Measurements from ENCODE around the gene ALDH9A1. TPM values are rescaled to one million over a fixed set of nuclear protein-coding genes. Genes with fewer than 3 reads are reported as not detected.

The ALDH9A1 gene
- total and polyA plus RNA-seq, 2 of the 8 experiments (the other 6 are each of a cell fraction or from before 2014, with no cell fraction given): 57.6 to 63.8 TPM

DNA sequence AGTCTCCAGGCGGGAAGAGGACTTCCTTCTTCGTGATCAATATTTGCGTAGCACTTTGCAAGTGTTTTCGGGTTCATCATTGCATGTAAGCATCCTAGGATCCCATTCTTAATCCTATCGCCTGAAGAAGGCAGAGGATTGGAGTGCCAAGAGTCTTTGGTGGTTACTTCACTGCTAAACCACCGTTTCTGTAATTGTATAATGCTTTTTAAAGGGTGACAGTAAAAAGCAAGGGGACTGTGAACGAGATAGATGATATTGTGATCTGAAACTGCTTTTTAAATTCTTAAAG lies 345 bp upstream of the ALDH9A1 start (continued):
- TF ChIP-seq, protein P1, sequence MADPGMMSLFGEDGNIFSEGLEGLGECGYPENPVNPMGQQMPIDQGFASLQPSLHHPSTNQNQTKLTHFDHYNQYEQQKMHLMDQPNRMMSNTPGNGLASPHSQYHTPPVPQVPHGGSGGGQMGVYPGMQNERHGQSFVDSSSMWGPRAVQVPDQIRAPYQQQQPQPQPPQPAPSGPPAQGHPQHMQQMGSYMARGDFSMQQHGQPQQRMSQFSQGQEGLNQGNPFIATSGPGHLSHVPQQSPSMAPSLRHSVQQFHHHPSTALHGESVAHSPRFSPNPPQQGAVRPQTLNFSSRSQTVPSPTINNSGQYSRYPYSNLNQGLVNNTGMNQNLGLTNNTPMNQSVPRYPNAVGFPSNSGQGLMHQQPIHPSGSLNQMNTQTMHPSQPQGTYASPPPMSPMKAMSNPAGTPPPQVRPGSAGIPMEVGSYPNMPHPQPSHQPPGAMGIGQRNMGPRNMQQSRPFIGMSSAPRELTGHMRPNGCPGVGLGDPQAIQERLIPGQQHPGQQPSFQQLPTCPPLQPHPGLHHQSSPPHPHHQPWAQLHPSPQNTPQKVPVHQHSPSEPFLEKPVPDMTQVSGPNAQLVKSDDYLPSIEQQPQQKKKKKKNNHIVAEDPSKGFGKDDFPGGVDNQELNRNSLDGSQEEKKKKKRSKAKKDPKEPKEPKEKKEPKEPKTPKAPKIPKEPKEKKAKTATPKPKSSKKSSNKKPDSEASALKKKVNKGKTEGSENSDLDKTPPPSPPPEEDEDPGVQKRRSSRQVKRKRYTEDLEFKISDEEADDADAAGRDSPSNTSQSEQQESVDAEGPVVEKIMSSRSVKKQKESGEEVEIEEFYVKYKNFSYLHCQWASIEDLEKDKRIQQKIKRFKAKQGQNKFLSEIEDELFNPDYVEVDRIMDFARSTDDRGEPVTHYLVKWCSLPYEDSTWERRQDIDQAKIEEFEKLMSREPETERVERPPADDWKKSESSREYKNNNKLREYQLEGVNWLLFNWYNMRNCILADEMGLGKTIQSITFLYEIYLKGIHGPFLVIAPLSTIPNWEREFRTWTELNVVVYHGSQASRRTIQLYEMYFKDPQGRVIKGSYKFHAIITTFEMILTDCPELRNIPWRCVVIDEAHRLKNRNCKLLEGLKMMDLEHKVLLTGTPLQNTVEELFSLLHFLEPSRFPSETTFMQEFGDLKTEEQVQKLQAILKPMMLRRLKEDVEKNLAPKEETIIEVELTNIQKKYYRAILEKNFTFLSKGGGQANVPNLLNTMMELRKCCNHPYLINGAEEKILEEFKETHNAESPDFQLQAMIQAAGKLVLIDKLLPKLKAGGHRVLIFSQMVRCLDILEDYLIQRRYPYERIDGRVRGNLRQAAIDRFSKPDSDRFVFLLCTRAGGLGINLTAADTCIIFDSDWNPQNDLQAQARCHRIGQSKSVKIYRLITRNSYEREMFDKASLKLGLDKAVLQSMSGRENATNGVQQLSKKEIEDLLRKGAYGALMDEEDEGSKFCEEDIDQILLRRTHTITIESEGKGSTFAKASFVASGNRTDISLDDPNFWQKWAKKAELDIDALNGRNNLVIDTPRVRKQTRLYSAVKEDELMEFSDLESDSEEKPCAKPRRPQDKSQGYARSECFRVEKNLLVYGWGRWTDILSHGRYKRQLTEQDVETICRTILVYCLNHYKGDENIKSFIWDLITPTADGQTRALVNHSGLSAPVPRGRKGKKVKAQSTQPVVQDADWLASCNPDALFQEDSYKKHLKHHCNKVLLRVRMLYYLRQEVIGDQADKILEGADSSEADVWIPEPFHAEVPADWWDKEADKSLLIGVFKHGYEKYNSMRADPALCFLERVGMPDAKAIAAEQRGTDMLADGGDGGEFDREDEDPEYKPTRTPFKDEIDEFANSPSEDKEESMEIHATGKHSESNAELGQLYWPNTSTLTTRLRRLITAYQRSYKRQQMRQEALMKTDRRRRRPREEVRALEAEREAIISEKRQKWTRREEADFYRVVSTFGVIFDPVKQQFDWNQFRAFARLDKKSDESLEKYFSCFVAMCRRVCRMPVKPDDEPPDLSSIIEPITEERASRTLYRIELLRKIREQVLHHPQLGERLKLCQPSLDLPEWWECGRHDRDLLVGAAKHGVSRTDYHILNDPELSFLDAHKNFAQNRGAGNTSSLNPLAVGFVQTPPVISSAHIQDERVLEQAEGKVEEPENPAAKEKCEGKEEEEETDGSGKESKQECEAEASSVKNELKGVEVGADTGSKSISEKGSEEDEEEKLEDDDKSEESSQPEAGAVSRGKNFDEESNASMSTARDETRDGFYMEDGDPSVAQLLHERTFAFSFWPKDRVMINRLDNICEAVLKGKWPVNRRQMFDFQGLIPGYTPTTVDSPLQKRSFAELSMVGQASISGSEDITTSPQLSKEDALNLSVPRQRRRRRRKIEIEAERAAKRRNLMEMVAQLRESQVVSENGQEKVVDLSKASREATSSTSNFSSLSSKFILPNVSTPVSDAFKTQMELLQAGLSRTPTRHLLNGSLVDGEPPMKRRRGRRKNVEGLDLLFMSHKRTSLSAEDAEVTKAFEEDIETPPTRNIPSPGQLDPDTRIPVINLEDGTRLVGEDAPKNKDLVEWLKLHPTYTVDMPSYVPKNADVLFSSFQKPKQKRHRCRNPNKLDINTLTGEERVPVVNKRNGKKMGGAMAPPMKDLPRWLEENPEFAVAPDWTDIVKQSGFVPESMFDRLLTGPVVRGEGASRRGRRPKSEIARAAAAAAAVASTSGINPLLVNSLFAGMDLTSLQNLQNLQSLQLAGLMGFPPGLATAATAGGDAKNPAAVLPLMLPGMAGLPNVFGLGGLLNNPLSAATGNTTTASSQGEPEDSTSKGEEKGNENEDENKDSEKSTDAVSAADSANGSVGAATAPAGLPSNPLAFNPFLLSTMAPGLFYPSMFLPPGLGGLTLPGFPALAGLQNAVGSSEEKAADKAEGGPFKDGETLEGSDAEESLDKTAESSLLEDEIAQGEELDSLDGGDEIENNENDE (IDR thresholded peaks at IDR 0.05; ENCODE audit: insufficient replicate concordance, low read length): no peak
- TF ChIP-seq POLR2AphosphoS5 (IDR thresholded peaks at IDR 0.05; ENCODE audit: low read depth, low read length): 0 out of 2 replicates have a peak, but pooled peaks have one; percentile 25
- TF ChIP-seq, protein P2, sequence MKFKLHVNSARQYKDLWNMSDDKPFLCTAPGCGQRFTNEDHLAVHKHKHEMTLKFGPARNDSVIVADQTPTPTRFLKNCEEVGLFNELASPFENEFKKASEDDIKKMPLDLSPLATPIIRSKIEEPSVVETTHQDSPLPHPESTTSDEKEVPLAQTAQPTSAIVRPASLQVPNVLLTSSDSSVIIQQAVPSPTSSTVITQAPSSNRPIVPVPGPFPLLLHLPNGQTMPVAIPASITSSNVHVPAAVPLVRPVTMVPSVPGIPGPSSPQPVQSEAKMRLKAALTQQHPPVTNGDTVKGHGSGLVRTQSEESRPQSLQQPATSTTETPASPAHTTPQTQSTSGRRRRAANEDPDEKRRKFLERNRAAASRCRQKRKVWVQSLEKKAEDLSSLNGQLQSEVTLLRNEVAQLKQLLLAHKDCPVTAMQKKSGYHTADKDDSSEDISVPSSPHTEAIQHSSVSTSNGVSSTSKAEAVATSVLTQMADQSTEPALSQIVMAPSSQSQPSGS (IDR thresholded peaks at IDR 0.05; ENCODE audit: low read length): no peak
- TF ChIP-seq, protein P3, sequence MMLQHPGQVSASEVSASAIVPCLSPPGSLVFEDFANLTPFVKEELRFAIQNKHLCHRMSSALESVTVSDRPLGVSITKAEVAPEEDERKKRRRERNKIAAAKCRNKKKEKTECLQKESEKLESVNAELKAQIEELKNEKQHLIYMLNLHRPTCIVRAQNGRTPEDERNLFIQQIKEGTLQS (IDR thresholded peaks at IDR 0.05; ENCODE audit: insufficient read depth, low read depth, low read length): no peak
- TF ChIP-seq POLR2A (IDR thresholded peaks at IDR 0.05; ENCODE audit: control extremely low read depth in 1 of 2, low read depth in 2 of 2, low read length in 2 of 2): peak in 1 of 2 experiments; percentile 55; a peak in 2 of 3 replicates
- no peak for TF ChIP-seq MAFK (IDR thresholded peaks at IDR 0.05; ENCODE audit: low read depth, low read length)
- no peak for TF ChIP-seq FOSL1 (IDR thresholded peaks at IDR 0.05; ENCODE audit: insufficient read depth, low read depth, low read length)

Measured in H1 (cell line).